LHCN-M2 (cell line): ENCODE data around the gene PTX3. TPM values are rescaled to one million over a fixed set of nuclear protein-coding genes. Genes with fewer than 3 reads are reported as not detected.
A peak's percentile ranks its signal among the peaks of the same experiment; 100 is the strongest.

Experiments used
- DNase-seq: peaks from one replicate; pipeline ENCODE4 v3.0.0-alpha.2; 2012; ENCODE audit warnings: low read depth
- total RNA-seq: library from RNA; depleted of rRNA; stranded (reverse); fragments of >200 nt; gene quantifications from 2 replicates; pipeline ENCODE4 v1.2.3, GENCODE V29; 2014

Gene PTX3
- total RNA-seq, 1 experiment from 2014 or later, result 124 TPM

DNA sequence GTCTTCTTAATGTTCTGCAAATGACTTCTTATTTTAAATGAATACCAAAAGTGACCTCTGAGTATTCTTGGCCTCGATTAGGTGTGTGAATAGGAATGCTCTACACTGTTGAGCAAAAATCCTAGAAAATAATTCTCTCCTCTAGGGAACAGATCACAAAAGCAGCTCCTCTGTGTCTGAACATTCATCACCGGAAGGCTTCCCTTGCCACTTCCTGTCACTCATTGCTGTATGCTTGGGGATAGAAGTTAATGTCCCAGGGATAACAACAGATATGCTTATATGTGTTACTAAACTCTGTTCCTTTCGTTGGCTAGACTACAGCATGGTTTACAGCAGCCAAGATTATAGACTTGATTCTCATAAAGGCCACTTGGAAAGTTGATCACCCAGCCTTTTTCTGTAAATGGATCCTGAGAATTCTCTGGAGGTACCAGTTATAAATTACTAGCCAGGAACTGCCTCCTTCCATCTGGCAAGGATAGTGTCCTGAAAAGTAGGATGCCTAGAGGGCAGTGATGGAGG is 16.0 kb upstream of the PTX3 start:
- DNase-seq, result no peak

DNA sequence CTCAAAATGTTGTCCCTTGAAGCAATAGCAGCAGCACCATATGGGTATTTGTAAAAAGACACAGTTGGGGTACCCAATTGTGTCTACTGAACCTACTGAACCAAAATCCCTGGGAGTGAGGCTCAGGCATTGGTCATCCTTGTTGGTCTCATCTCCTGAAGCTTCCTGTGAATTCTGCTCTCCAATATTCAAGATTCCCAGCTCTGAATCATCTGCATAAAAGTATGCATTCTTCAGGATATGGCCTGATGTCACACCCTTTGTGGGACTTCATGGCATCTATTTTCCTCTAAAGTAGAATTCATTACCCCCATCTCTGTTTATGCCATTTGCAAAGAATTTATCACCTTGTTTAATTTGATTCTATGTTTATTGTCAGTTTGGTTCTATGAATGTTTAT is 13.3 kb upstream of the PTX3 start:
- DNase-seq, result peak; percentile 34

DNA sequence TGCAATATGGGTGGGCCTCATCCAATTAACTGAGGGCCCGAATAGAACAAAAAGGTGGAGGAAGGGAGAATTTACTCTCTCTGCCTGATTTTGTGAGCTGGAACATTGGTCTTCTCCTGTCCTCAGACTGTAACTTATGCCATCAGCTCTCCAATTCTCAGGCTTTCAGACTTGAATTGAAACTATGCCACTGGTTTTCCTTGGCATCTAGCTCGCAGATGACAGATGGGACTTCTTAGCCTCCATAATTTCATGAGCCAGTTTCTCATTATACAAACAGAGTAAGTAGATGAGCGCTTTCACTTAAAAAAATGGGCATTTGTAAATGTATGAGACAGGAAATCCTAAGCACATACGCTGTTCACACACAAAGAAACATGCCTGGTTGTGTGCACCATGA is 8.7 kb upstream of the PTX3 start:
- no peak for DNase-seq

DNA sequence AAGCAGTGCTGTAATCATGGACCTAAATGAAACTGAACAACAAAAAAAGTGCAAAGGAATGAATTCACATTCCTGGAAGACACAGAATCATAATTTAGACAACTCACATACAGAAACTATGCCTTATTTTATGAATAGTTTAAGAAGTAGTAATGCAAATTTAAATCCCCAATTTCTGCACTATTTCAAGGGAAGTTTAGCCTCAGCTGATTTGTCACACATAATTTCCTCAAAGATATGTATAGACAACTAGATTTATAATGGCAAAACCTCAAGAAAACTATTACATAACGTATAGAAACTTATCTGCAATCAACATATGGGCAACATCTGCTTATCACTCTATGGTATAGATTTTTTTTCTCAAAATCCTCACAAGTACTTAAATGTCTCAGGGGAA is 7.8 kb upstream of the PTX3 start:
- DNase-seq, result no peak

DNA sequence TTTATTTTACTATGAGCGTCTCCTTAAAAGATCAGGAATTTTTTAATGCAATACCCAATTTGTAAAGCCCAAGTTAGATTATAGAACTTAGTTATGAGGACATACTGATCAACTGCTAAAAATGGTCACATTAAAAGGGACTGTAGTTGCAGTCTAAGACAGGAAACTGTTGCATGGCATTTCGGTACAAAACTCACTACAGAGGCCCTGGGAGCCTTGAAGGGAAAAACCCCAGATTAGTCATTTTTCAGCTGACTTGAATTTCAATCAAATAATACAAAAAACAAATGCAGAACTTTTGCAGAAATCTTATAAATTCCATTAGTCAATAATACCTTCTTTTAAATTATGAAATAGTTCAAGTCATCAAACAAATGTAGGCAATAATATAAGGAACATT is 6.9 kb upstream of the PTX3 start:
- peak; percentile 58 for DNase-seq

DNA sequence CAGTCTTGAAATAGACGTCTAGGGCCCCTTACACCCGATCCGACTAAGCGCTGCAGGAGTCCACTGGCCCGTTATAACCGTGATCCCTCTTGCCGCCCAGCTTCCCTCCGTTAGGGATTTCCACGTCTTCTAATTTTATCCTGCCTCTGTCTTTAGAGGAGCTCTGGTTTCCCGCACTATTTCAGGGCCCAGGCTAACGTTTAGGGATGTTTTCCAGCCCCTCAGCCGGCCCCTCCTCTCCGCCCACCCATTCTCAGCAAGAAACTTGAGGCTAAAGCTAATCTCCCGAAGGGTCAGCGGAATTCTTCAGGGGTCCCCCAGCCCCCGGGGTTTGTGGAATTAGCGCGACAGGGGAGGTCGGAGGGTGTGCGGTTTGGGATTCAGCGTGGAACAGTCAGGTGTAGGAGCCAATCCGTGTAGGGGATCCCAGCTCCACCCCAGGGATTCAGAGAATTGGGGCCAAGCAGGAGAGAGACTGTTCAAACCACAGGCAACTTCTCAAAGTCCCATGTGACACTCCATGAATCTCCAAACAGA is 1.6 kb downstream of the PTX3 start:
- DNase-seq, result peak; percentile 50

DNA sequence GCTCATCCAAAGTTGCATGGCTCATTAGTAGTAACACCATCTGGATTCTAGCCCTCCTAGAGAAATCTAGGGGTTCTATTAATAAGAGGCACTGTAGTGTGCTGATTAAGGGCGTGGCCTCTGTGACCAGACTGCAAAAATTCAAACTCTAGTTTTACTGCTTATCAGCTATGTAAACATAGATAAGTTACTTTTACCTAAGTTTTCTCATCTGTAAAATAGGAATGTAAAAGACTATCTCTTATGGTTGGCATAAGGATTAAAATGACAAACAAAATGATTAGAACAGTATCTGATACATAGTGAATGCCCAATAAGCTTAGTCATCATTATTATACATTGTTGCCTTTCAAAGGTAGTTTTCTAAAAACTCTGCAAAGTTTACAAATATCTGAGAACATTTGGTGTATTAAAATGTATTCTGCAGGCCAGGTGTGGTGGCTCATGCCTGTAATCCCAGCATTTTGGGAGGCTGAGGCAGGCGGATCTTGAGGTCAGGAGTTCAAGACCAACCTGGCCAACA is 4.5 kb downstream of the PTX3 start:
- no peak for DNase-seq

DNA sequence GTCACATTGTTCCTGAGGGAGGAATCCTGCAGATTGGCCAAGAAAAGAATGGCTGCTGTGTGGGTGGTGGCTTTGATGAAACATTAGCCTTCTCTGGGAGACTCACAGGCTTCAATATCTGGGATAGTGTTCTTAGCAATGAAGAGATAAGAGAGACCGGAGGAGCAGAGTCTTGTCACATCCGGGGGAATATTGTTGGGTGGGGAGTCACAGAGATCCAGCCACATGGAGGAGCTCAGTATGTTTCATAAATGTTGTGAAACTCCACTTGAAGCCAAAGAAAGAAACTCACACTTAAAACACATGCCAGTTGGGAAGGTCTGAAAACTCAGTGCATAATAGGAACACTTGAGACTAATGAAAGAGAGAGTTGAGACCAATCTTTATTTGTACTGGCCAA is 6.1 kb downstream of the PTX3 start:
- DNase-seq, result peak; percentile 19

DNA sequence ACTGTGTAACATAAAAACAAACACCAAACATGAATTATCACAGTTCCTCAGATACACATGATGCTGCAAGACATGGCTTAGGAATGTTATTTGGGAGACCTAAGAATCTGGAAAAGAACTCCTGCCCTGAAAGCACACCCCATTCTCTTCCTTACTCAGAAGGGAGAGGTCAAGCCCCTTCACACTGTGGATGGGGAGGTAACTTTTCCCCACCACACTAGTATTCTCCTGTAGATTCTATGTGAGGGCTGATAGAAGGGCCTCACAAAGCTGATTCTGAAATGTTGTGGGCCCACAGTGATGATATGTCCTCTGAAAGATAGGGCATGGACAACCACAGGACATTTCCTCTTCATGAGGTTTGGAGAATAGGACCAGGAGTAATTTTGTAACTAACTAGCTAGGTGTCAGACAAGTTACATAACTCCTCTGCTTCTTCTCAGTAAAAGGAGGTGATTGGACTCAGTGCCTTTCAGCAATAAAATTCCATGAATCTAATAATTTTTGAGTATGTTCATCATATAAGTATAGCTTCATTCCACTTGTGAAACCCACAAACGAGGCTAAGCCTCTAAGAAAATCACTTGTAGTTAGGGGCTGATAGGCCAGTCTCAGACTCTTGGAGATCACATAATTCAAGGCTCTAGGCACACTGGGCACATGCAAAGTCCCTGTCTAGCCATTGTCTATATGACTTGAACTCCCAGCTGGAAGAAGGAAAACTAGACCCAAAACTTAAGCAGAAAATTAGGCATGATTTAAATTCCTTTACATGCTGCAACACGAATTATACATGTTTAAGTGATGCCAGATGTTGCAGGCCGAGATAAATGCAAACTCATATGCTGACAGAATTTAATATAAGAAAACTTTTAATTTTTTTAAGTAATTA is 7.5 kb downstream of the PTX3 start:
- peak; percentile 23 for DNase-seq

DNA sequence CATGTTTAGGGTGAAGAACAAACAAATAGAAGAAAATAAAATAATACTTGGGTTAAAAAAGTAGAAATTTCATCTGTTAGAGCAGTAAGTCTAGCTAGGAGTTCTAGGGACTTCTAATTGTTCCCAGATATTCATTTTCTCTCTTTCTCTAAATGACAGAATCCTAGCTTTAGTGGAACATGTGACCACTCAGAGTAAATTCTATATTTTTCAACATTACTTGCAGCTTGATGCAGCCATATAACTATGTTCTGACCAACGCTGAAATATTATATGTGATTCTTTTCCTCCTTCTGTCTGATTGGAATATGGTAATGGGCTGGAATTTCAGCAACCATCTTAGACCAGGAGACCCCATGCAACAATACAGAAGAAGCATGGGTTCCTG is 8.1 kb downstream of the PTX3 start:
- DNase-seq, result no peak

DNA sequence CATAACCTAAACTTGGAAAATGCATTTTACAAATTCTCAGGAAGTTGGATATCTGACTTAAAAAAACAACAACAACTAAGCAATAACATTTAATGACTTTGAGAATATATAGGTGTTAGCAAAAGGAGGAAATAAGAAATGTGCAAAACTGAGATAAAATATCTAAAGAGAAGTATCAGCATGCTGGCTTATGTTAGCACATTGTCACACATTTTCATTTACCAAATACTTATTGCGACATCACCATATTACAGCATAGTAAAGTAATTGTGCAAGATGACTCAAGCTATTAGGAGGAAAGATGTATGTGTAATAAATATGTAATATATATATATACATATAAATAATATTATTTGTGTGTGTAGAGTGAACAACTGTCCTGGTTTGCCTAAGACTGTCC is 9.2 kb downstream of the PTX3 start:
- DNase-seq, result peak; percentile 49

DNA sequence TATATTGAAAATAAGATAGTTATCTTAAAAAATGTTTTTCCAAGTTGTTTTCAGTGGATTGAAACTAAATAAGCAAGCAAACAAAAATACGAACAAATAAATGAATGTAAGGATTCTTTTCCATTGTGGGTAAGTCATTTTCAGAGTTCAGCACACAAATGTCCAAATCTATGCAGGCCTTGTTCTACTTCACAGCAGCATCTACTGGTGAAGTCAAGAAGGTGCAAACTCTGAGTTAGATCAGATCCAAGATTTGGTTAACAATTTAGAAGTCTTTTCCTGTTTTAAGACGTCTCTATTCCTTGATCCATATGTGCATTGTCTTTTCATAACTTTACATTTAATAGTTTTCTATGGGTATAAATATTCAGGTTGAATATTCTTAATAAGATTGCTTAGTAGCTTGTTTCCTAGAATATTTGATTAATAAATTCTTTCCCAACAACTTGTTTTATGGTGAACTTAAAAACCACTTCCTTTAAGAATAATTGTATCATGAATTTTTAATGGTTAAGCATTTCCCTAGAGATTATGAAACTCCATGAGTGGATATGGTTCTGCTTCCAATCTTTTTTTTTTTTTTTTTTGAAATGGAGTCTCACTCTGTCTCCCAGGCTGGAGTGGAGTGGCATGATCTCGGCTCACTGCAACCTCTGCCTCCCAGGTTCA is 10.5 kb downstream of the PTX3 start:
- DNase-seq, result peak; percentile 71

DNA sequence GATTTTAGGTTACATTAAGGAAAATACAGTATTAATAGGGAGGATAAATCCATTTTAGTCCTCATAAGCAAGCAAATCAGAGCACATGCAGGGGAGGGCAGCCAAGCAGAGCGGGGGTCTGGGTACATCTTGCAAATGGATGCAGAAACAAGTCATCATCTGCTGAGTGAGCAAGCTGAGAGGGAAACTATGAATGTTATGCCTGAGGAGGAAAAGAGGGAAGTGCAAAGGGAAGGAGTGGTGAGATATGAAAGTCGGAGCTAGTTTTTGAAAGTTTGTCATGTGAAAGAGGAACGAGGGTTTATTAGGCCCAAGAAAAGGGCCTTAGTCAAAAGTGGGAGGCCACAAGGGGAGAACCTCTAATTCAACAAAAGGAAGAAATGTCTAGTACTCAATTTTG is 15.4 kb downstream of the PTX3 start:
- DNase-seq, result no peak

DNA sequence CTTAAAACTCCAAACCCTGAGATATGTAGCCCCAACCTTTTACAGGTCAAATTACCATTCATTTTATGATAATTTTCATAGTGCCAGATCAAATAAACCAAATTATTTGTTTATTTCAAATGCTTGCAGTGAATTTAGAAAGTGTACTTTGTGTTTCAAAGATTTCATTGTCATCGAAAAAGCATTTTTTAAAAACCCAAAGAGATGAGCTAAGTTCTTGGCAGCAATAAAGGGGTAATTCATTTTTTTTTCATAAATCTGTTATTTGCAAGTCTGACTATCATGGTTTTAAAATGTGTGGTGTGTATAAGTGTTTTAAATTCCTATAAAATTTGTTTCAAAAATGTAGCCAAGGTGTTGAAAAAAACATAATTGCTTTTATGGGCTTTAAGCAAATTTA is 17.2 kb downstream of the PTX3 start:
- no peak for DNase-seq

DNA sequence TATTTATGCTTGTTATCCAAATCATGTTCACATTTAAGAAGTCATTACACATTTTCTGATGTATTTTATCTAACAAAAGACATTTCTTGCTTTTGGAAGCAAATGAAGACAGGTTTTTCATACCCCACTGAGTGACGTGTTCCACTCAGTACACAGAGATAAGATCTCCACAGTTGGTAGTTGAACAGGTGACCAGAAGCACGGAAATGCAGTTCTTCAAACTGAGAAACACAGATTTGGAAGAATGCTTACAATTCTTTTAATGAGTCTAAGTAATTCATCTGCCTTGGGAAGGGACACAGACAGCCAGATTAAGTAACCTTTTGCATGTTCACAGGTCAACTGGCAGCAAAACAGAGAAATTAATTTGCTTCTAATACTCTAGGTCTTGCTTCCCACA is 23.1 kb downstream of the PTX3 start:
- no peak for DNase-seq

DNA sequence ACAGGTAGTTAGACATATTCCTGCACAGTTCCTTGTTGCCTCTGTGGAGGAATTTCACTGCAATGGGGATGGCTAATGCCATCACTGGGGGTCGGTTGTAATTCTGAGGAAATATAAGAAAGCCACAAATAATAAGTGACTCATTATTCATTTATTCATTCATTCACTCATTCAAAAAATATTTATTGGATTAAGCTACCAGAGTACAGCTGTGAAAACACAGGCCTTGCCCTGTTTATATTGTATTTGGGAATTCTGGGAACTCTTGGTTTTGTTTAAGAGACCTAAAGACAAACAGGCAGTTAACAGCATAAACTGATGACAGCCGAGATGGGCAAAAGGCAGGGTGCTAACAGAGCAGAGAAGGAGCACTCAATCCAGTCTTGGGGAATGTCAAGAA is 23.6 kb downstream of the PTX3 start:
- DNase-seq, result peak; percentile 91

DNA sequence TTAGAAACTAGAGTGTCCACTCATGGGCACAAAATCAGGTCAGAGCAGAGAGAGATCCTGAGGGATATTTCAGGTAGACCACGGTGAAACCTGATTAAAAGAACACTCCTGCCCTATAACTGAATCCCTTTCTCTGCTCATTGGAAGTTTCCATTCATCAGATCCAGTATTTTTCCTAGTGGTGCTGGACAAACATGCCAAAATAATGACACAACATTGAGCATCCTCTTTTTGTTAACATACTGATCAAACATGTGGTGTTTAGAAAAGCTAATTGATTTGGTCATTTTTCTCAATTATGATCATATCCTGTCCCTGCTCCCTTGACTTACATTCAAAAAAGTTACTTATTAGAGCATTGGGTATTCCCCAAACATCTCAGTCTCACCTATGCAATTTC is 27.2 kb downstream of the PTX3 start:
- no peak for DNase-seq

DNA sequence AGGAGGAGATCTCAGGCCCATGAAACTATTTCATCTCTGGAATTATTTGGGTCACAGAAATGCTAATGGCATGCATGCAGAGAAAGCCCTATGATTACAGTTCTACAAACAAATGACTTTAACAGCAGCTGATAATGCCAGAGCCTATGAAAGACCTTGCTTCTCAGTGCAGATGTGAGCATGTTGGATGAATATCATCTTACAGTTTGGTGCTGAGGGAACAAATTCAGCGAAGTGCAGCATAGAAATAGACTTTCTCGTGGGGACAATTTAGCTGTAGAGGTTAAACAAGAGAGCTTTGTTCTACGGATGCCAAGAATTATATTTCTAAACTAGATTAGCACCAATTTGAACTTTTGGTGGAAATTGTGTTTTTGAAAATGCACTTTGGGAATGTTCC is 27.7 kb downstream of the PTX3 start:
- peak; percentile 58 for DNase-seq

DNA sequence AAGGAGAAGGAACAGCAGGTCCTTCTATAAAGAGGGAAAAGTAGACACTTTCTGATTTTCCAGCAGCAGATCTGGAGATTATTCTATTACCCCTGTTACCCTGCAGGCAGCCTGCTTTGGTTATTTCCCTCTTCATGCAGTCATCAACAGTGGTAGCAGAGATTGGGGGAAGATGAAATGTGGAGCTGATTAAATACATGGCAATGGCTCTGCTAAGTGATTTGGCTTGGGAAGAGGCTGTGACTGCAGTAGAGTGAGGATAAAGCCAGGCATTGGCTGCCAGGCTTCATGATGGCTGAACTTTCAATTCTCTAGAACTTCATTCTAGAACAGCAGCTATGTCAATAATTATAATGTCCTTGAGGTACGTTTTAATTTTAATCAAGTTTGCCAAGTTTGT is 29.1 kb downstream of the PTX3 start:
- DNase-seq, result no peak

DNA sequence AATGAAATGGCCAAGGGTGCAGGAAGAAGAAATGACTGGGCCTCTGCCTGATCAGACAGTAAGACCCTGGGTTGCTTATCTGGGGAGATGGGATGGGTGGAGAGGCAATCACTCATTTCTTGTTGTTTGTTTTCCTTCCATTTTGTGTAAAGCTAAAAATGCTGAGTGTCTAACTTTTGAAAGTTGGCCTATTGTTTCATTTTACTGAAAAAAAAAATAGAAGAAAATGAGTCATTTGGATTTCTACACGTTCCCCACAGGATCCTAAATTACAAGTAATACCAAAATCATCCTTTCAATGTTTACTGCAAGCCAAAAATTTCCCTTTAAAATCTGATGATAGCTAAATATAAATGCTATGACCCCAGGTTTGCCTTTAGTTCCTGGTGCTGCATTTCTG is 30.6 kb downstream of the PTX3 start:
- peak; percentile 50 for DNase-seq

DNA sequence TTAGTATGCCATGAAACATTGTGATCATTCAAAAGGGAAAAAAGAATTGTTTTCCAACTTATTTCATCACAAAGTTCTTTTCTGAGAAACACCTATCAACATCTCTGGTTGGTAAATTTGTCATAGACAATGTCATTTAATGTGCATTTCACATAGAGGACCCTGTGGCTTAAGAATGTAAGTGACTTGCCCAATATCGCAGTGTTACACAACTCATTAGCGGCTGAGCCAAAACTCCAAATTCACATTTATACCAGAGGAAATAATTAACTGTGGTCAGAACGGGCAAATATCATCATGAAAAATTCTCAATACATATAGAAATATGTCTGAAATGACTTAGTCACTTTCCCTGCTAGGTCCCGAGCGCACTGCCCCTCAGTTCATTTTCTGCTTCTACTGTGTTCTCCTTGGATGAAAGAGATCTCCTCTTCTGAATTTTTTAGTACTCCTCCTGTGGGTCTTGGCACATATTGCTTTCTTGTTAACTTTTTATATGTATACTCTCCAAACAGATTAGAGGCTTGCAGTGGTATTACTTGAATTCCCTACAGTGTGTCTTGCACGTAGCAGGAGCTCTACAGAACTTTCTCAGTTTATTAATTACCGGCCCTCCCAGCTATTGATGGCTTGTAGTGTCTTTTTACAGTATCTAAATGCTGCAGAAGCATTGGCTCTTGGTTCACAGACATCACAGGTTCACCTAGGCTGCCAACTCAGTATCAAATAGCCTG is 33.1 kb downstream of the PTX3 start:
- no peak for DNase-seq

DNA sequence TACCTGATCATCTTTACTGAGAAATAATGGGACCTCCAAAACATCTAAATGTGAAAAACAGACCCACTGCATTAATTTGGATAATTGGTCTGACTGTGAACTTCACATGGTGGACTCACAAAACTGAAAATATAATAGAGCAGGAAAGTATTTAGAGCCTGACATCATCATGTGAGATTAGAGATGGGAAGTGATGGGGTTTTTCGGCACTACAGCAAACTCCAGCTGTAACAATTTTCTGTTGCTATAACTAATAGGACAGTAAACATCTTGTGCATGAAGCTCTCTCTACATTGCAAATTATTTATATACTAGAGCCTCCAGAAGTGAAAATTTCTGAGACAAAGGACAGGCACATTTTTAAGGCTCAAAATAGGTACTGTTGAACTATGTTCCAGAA is 34.4 kb downstream of the PTX3 start:
- no peak for DNase-seq
